NCI-H510A (cell line): Measurements from ENCODE around the gene ALAD.

ENCODE experiments used
- DNase-seq: peaks from one replicate; lab custom pipeline; 2025; lab: John Stamatoyannopoulos, UW

ALAD gene

DNA sequence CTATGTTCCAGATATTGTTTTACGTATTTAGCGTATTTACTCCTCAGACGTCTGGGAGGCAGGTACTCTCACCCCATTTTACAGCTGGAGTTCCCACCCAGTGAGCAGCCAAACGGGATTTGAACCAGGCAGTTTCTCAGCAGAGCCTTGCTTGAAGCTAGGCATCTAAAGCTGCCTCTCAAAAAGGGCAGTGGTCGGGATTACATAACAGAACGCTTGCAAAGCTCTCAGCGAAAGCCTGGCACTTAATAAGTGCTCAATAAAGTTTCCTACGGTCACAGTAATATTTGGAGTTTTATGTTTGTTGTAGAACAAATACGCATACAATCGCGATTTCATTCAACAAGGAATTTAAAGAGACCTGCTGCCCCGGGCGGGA, 52.0 kb downstream of the ALAD start:
- no peak for DNase-seq

DNA sequence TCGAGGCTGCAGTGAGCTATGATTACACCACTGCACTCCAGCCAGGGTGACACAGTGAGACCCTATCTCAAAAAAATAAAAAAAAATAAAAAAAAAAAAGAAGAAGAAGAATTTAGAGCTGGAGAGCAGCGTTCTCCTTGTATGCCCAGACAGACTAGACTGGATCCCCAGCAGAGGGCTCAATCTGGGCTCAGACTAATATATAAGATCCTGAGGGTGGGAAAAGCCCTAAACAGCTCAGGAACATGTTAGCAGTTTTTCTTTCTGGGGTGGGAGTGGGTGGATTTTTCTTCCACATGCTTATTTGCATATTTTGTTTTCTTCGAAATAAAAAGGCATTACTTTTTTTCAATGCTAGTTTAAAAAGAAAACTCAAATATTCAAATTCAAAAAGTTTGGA, 52.6 kb downstream of the ALAD start:
- DNase-seq, result no peak

DNA sequence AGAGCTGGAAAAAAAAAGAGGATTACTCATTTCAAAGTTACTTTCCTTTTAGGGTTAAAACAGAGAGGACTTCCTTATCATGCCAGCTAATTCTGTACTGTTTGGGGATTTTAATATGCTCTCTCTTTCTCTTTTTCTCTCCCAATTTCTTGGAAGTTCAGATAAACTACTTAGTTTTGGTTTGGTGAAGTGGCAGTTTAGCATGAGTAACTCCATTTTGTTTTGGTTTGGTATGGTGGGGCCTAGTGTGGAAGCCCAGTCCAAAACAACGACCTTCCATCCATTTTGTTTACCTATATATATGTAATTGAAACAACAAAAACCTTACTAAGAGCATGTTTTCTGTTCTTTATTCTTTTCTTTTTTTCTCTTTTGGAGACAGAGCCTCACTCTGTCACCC, 55.4 kb downstream of the ALAD start:
- no peak for DNase-seq

DNA sequence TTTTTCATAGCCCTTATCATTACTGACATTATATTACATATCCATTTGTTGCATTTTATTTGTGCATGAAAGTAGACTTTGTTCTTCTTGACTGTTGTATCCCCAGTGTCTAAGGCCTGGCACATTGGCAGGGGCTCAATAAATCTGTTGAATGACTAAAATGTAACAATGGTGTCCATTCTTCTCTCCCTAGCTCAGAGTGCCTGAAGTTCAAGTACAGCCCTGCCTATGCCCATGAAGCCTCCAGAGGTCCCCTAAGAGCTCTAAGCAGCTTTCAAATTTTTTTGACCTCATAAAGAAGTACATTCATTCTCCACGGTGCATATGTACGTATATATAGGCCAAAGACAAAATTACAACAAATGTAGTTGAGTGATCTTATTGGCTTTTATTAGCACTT, 55.9 kb downstream of the ALAD start:
- no peak for DNase-seq

DNA sequence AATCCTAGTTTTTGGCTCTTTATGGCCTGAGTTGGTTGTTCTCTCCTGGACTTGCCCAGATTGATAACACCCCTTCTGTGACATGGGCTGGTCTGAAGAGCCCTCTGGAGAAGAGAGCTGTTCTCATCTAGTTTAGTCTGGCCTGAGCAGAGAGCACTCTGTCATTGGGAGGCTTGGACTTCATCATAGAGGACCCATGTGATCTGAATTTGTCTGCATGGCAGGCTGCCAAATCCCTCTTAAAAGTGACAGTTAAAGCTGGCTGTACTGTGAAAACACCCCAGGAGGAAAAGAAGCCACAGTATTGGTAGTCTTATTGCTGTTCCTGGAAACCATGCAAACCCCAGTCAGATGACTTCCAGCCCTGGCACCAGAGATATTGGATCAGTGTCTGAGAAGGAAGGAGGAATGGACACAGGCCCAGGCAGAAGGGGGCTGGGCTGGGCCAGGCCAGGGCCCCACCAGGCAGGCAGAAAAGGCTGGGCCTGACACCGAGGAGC, 57.3 kb downstream of the ALAD start:
- DNase-seq, result peak; percentile 88

DNA sequence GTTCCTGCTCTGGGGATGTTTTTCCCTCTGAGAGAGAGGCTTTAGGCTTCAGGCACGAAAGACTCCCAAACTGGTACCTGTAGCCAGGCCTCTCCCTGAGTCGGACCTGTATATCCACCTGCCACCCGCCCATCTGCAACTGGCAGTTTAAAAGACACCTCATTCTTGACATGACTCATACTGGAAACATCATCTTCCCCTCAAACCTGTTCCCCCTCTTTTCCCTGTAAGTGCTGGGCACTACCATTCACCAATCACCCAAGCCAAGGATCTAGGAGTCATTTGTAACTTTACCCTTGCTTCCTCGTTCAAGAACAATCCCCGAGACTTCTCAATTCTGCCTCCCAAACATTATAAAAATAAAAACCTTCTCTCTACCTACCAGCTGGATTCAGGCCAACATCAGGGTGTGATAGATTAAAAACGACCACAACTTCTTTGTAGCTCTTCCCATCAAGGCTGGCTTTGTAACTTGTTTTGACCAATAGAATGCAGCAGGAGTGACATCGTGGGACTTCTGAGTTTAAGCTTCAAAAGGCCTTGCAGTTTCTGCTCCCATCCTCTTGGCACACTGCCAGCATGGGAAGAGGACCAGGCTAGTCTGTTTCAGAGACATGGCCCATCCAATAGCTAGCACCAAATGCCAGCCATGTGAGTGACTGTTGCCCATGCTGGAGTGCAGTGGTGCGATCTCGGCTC, 59.2 kb downstream of the ALAD start:
- DNase-seq, result peak; percentile 56

DNA sequence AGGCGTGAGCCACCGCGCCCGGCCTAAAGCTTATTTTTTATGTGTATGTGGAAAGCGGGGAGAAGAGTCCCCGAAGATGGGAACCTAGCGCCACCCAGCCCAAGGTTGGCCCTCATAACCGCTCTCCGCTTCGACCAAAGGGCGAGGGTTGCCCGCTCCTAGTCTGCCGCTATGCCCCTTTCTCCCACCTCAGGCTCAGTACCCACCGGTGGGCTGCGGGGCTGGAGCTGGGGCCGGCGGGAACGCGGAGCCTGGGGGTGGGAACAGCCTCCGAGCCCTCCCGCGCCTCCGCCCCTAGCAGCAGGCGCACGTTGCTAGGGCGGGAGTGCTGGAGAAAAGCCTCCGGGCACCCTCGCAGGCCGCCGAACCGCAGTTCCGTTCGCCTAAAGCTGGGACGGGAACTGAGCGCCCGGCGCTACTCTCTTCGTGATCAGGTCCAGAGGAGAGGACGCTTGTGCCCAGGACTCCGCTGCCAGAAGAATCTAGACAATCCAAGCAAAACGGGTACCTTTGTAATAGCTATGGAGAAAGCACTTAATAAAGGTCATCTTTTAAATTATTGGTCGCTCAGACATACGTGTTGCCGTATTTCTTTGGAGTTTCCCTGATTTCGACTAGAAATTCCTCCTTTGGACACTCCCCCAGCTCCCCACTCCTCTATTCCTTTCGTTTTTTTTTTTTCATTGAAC, 60.9 kb downstream of the ALAD start, which contains the start of gene WDR31:
Gene WDR31 (minus strand): TSS at position 265 of the 689 bp plus-strand sequence. CDS start 8,253 bp downstream, outside the sequence.
- DNase-seq, result peak; percentile 78

DNA sequence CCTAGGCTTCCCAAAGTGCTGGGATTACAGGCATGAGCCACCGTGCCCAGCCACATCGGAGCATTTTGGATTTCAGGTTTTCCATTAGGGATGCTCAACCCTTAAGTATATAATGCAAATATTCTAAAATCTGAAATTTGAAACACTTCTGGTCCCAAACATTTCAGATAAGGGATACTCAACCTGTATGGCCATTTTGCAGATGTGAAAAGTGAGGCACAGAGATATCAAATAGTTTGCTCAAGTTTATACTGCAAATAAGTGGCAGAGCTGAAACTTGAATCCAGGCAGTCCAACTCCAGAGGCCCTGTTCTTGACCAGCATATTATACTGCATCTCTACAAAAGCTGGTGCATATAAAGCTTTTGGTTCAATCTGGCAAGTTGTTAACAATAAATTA, 63.4 kb downstream of the ALAD start:
- no peak for DNase-seq
